ENCODE data around the gene DNM3.

GRCh38 chr1:172323686-172324085 is 482.4 kb downstream of the DNM3 start:
- no peak for TF ChIP-seq USF2 (IDR thresholded peaks at IDR 0.05; ENCODE audit: borderline replicate concordance, low read depth, low read length)
- no peak for TF ChIP-seq REST (IDR thresholded peaks at IDR 0.05; ENCODE audit: low read depth, low read length)
- TF ChIP-seq POLR2A (IDR thresholded peaks at IDR 0.05; ENCODE audit: low read depth, low read length), result no peak
- no peak for TF ChIP-seq ATF3 (IDR thresholded peaks at IDR 0.05; ENCODE audit: borderline replicate concordance, extremely low read depth, low read depth, low read length)
- no peak for TF ChIP-seq CTCF (IDR thresholded peaks at IDR 0.05 in 2 of 3, conservative IDR thresholded peaks at IDR 0.05 in 1 of 3; ENCODE audit: control insufficient read depth in 2 of 3, extremely low read depth in 1 of 3, insufficient read depth in 1 of 3, low read depth in 3 of 3, low read length in 3 of 3)
- no peak for TF ChIP-seq E2F8 (IDR thresholded peaks at IDR 0.05; ENCODE audit: low read depth, partially characterized antibody)
- TF ChIP-seq RCOR1 (conservative IDR thresholded peaks at IDR 0.05; ENCODE audit: low read depth, low read length), result no peak
- TF ChIP-seq RBBP5 (conservative IDR thresholded peaks at IDR 0.05), result no peak
- no peak for TF ChIP-seq E2F4 (IDR thresholded peaks at IDR 0.05; ENCODE audit: low read depth, low read length)

Data from GM12878 (cell line).